CD14-positive monocyte (primary cell): ENCODE data around the gene TRAF1. TPM values are rescaled to one million over a fixed set of nuclear protein-coding genes. Genes with fewer than 3 reads are reported as not detected.

Experiments used
- DNase-seq, 3 donors: peaks; one replicate each; pipeline ENCODE4 v3.0.0-alpha.2; 2011 to 2022
- H2AFZ ChIP-seq: 2 replicates; pipeline ENCODE4 v1.6.0; 2012; ENCODE audit warnings: mild to moderate bottlenecking, low read depth, low read length, inconsistent platforms; ENCODE audit not compliant: insufficient read depth, poor library complexity, severe bottlenecking
- H3K27ac ChIP-seq, 2 donors: 1 replicate in 1 of 2; 2 replicates in 1 of 2; pipeline ENCODE4 v1.5.1; 2012 to 2013; ENCODE audit warnings: low read length in 2 of 2, control low read depth in 1 of 2, inconsistent platforms in 1 of 2, low read depth in 1 of 2, mild to moderate bottlenecking in 1 of 2
- H3K27me3 ChIP-seq, 2 donors: one replicate each; pipeline versions ENCODE4 v1.6.0 to v1.6.1; 2011 to 2013; ENCODE audit warnings: low read length in 2 of 2; ENCODE audit not compliant: control insufficient read depth in 2 of 2, insufficient read depth in 2 of 2
- H3K36me3 ChIP-seq, 2 donors: replicated peaks in 1 of 2; 1 replicate in 1 of 2; 2 replicates in 1 of 2; pipeline versions ENCODE4 v1.5.1 to v1.6.1; 2012 to 2013; ENCODE audit warnings: low read length in 2 of 2, control low read depth in 1 of 2, inconsistent platforms in 1 of 2, mild to moderate bottlenecking in 1 of 2; ENCODE audit not compliant: insufficient read depth in 2 of 2, control insufficient read depth in 1 of 2
- H3K4me1 ChIP-seq, 2 donors: 1 replicate in 1 of 2; 2 replicates in 1 of 2; pipeline versions ENCODE4 v1.5.1 to v1.6.1; 2012 to 2013; ENCODE audit warnings: low read length in 2 of 2, control low read depth in 1 of 2, inconsistent platforms in 1 of 2, mild to moderate bottlenecking in 1 of 2, moderate library complexity in 1 of 2; ENCODE audit not compliant: insufficient read depth in 2 of 2, control insufficient read depth in 1 of 2
- H3K4me2 ChIP-seq: replicated peaks from 2 replicates; pipeline ENCODE3; 2012; ENCODE audit warnings: low read length, moderate library complexity, mild to moderate bottlenecking; ENCODE audit not compliant: poor library complexity, severe bottlenecking; ENCODE audit errors: extremely low read depth
- H3K4me3 ChIP-seq, 3 experiments: fragments of 200-600 bp in 1 of 3; sonication (generic) in 1 of 3; replicated peaks in 1 of 3; 1 replicate in 2 of 3; 2 replicates in 1 of 3; pipeline ENCODE4 v1.5.1; 2011 to 2013; ENCODE audit warnings: low read length in 3 of 3, mild to moderate bottlenecking in 3 of 3, control low read depth in 2 of 3, low read depth in 2 of 3, inconsistent platforms in 1 of 3, moderate library complexity in 1 of 3
- H3K79me2 ChIP-seq: 2 replicates; pipeline ENCODE4 v1.6.0; 2012; ENCODE audit warnings: mild to moderate bottlenecking, control low read depth, inconsistent platforms, low read length, moderate library complexity; ENCODE audit not compliant: insufficient read depth
- H3K9ac ChIP-seq: 2 replicates; pipeline ENCODE4 v1.6.0; 2017; ENCODE audit warnings: low read length, mild to moderate bottlenecking; ENCODE audit not compliant: insufficient read depth, poor library complexity, severe bottlenecking
- H3K9me3 ChIP-seq, 2 donors: replicated peaks in 1 of 2; 1 replicate in 1 of 2; 2 replicates in 1 of 2; pipeline versions ENCODE4 v1.5.1 to v1.6.1; 2012 to 2013; ENCODE audit warnings: low read length in 2 of 2, control low read depth in 1 of 2; ENCODE audit not compliant: control insufficient read depth in 1 of 2, insufficient read depth in 1 of 2
- H4K20me1 ChIP-seq: 2 replicates; pipeline ENCODE4 v1.6.0; 2012; ENCODE audit warnings: mild to moderate bottlenecking, low read length, control low read depth, moderate library complexity; ENCODE audit not compliant: insufficient read depth
- H3K27ac Mint-ChIP-seq, 7 donors: one replicate each; pipeline ENCODE4 v1.8.0; 2020; ENCODE audit warnings: mild to moderate bottlenecking in 7 of 7, mixed read lengths in 7 of 7, moderate library complexity in 6 of 7, inconsistent platforms in 2 of 7
- H3K27me3 Mint-ChIP-seq, 3 donors: one replicate each; pipeline ENCODE4 v1.8.0; 2021 to 2022; ENCODE audit warnings: low read depth in 3 of 3, mild to moderate bottlenecking in 3 of 3, mixed read lengths in 3 of 3, moderate library complexity in 3 of 3, inconsistent platforms in 1 of 3
- H3K36me3 Mint-ChIP-seq, 2 donors: one replicate each; pipeline ENCODE4 v1.8.0; 2020; ENCODE audit warnings: mixed read lengths in 2 of 2, inconsistent platforms in 1 of 2, mild to moderate bottlenecking in 1 of 2
- H3K4me1 Mint-ChIP-seq: one replicate; pipeline ENCODE4 v1.8.0; 2020; ENCODE audit warnings: mild to moderate bottlenecking, mixed read lengths
- H3K4me3 Mint-ChIP-seq, 2 donors: one replicate each; pipeline ENCODE4 v1.8.0; 2020; ENCODE audit warnings: mild to moderate bottlenecking in 2 of 2, mixed read lengths in 2 of 2, moderate library complexity in 1 of 2
- H3K9me3 Mint-ChIP-seq, 7 donors: one replicate each; pipeline ENCODE4 v1.8.0; 2020 to 2022; ENCODE audit warnings: mixed read lengths in 7 of 7, mild to moderate bottlenecking in 6 of 7, moderate library complexity in 6 of 7, inconsistent platforms in 2 of 7
- WGBS: methylation state at CpG from one replicate; pipeline ENCODE4 v1.1.5; 2013; ENCODE audit warnings: missing lambda C conversion rate; ENCODE audit not compliant: insufficient coverage; 5-methylcytosine and 5-hydroxymethylcytosine counted together
- intact Hi-C, 2 donors: fragments of 100-400 bp; cut with micrococcal nuclease; formaldehyde crosslinking; loops; one replicate each; pipeline versions ENCODE4 v1.15.0 to v1.15.1; 2023
- polyA plus RNA-seq, 3 donors: library from polyadenylated mRNA; depleted of rRNA in 1 of 3; unstranded in 2 of 3; stranded (reverse) in 1 of 3; fragments of 300-500 nt in 2 of 3; fragments of >200 nt in 1 of 3; fragmentation: Illumina TruSeq in 2 of 3; gene quantifications; 1 replicate in 2 of 3; 2 replicates in 1 of 3; pipeline ENCODE4 v1.2.3, GENCODE V29; 2012 to 2021
- TF ChIP-seq, protein P1 (sequence below): fragments of 200-600 bp; IDR thresholded peaks from one replicate; pipeline ENCODE4 v1.8.0; 2022; ENCODE audit warnings: antibody characterized with exemption, mild to moderate bottlenecking

The TRAF1 gene
- polyA plus RNA-seq, 3 donors, result 0.15 to 22.8 (median 0.74) TPM

DNA sequence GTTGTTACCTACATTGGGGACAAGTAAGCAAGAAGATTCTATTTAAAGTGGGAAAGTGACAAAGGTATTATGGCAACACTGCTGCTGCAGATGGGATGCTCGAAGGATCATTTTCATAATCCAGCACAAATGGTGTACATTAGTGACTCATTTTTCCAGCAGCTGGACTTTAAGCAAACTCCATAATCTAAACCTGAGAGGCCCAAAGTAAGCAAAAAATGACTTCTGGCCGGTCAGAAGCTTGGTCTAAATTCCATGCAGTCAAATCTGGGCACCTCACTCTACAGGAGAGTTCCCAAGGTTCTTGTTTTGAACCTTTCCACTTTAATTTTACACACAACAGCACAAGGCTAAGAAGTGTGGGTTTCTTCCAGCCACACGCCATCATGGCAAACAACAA, 43.6 kb upstream of the TRAF1 start:
- no peaks in the 10 kb centered on the region for H3K36me3 ChIP-seq
- no peaks in the 10 kb centered on the region for H3K9me3 ChIP-seq
- WGBS, result no CpG with 5 or more reads among the region's 3 CpGs
- H3K4me3 ChIP-seq, result no peak overlapping the region
- Mint-ChIP-seq H3K36me3 (peaks cover 4 to 12% of the 10 kb centered on the region in 2 donors), H3K4me3 (no peak overlapping the region), H3K9me3 (no peaks in the 10 kb centered on the region), H3K27ac (no peak overlapping the region), H3K27me3 (peaks cover 0 to 2% (median 0%) of the 10 kb centered on the region in 3 donors), H3K4me1 (peaks cover 9% of the 10 kb centered on the region)
- H3K27ac ChIP-seq, result no peak overlapping the region
- H3K4me2 ChIP-seq, result no peak overlapping the region
- no peaks in the 10 kb centered on the region for H3K4me1 ChIP-seq
- H3K9ac ChIP-seq, result no peak overlapping the region
- H4K20me1 ChIP-seq, result no peaks in the 10 kb centered on the region
- intact Hi-C loops, result no loop called here
- TF ChIP-seq, protein P1, sequence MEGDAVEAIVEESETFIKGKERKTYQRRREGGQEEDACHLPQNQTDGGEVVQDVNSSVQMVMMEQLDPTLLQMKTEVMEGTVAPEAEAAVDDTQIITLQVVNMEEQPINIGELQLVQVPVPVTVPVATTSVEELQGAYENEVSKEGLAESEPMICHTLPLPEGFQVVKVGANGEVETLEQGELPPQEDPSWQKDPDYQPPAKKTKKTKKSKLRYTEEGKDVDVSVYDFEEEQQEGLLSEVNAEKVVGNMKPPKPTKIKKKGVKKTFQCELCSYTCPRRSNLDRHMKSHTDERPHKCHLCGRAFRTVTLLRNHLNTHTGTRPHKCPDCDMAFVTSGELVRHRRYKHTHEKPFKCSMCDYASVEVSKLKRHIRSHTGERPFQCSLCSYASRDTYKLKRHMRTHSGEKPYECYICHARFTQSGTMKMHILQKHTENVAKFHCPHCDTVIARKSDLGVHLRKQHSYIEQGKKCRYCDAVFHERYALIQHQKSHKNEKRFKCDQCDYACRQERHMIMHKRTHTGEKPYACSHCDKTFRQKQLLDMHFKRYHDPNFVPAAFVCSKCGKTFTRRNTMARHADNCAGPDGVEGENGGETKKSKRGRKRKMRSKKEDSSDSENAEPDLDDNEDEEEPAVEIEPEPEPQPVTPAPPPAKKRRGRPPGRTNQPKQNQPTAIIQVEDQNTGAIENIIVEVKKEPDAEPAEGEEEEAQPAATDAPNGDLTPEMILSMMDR, result no peak
- no peaks in the 10 kb centered on the region for H3K27me3 ChIP-seq
- no peak overlapping the region for H2AFZ ChIP-seq
- no peaks in the 10 kb centered on the region for H3K79me2 ChIP-seq
- DNase-seq, result no peak

DNA sequence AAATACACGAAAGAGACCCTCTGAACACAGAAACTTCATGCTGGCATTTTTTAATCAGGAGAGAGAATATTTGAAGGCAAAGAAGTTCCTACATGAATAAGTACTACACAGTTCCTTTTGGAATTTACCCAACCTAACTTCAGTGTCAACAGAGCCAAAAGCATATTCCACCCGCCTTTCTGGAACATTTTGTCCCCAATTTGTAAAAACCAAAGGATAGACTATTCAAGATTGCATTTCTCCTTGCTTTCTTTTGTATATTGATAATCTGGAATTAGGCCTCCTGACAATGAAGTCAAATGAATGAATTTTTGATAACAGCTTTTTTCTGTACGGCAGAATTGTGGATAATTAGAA, 39.4 kb upstream of the TRAF1 start:
- no peaks in the 10 kb centered on the region for H4K20me1 ChIP-seq
- DNase-seq, result no peak
- 100% methylated on average over 1 of the region's 3 CpGs for WGBS
- no peak overlapping the region for H2AFZ ChIP-seq
- H3K79me2 ChIP-seq, result no peaks in the 10 kb centered on the region
- Mint-ChIP-seq H3K4me3 (no peak overlapping the region), H3K27ac (no peak overlapping the region), H3K4me1 (peaks cover 2% of the 10 kb centered on the region), H3K9me3 (no peaks in the 10 kb centered on the region), H3K36me3 (peaks cover 24 to 25% of the 10 kb centered on the region in 2 donors), H3K27me3 (peaks cover 0 to 2% (median 0%) of the 10 kb centered on the region in 3 donors)
- H3K4me3 ChIP-seq, result no peak overlapping the region
- TF ChIP-seq, protein P1, result no peak
- no peak overlapping the region for H3K9ac ChIP-seq
- no peak overlapping the region for H3K4me2 ChIP-seq
- intact Hi-C loops, result no loop called here
- no peaks in the 10 kb centered on the region for H3K27me3 ChIP-seq
- no peak overlapping the region for H3K27ac ChIP-seq
- H3K36me3 ChIP-seq, result peaks cover 0 to 23% of the 10 kb centered on the region in 2 donors
- no peaks in the 10 kb centered on the region for H3K4me1 ChIP-seq
- H3K9me3 ChIP-seq, result no peaks in the 10 kb centered on the region
